GM23338 (cell line): ENCODE data around the gene SFMBT2. TPM values are rescaled to one million over a fixed set of nuclear protein-coding genes. Genes with fewer than 3 reads are reported as not detected.

Experiments used
- ATAC-seq: fragments of 200-7000 bp; cut with Tn5 transposase; 3 replicates; pipeline ENCODE4 v1.9.1; 2020
- DNase-seq: peaks from one replicate; pipeline ENCODE4 v3.0.0-alpha.2; 2015; ENCODE audit warnings: low spot score
- H2AFZ ChIP-seq: fragments of 200-600 bp; sonication (generic); 2 replicates; pipeline ENCODE4 v1.8.0; 2016; ENCODE audit warnings: antibody characterized with exemption, mild to moderate bottlenecking, moderate library complexity
- H3F3A ChIP-seq: fragments of 200-600 bp; sonication (generic); replicated peaks from 2 replicates; pipeline ENCODE4 v1.8.0; 2017; ENCODE audit warnings: antibody characterized with exemption, mixed run types, low read depth
- H3K27ac ChIP-seq: fragments of 200-600 bp; sonication (generic); 2 replicates; pipeline ENCODE4 v1.6.1; 2016; ENCODE audit warnings: low read depth
- H3K27me3 ChIP-seq: fragments of 200-600 bp; sonication (generic); 2 replicates; pipeline ENCODE4 v1.8.0; 2016; ENCODE audit warnings: mild to moderate bottlenecking, mixed run types, moderate library complexity; ENCODE audit not compliant: insufficient read depth
- H3K36me3 ChIP-seq: fragments of 200-600 bp; sonication (generic); 2 replicates; pipeline ENCODE4 v1.8.0; 2016; ENCODE audit warnings: mild to moderate bottlenecking; ENCODE audit not compliant: insufficient read depth
- H3K4me1 ChIP-seq: fragments of 200-600 bp; sonication (generic); 2 replicates; pipeline ENCODE4 v1.8.0; 2016; ENCODE audit warnings: mild to moderate bottlenecking, moderate library complexity; ENCODE audit not compliant: insufficient read depth
- H3K4me2 ChIP-seq: fragments of 200-600 bp; sonication (generic); 2 replicates; pipeline ENCODE4 v1.7.1; 2017; ENCODE audit warnings: mixed run types
- H3K4me3 ChIP-seq: fragments of 200-600 bp; sonication (generic); 2 replicates; pipeline ENCODE4 v1.6.1; 2016; ENCODE audit warnings: mixed run types
- H3K79me2 ChIP-seq: fragments of 200-600 bp; sonication (generic); replicated peaks from 2 replicates; pipeline ENCODE4 v1.8.0; 2017; ENCODE audit warnings: mild to moderate bottlenecking; ENCODE audit not compliant: insufficient read depth
- H3K9me2 ChIP-seq: fragments of 200-600 bp; sonication (generic); 2 replicates; pipeline ENCODE4 v1.8.0; 2017; ENCODE audit not compliant: insufficient read depth
- H4K20me1 ChIP-seq: fragments of 200-600 bp; sonication (generic); replicated peaks from 2 replicates; pipeline ENCODE4 v1.8.0; 2017; ENCODE audit warnings: mild to moderate bottlenecking; ENCODE audit not compliant: insufficient read depth
- H3K27ac Mint-ChIP-seq: 2 replicates; pipeline ENCODE4 v1.8.0; 2020; ENCODE audit warnings: inconsistent platforms, mild to moderate bottlenecking, moderate library complexity, mixed read lengths
- H3K27me3 Mint-ChIP-seq: 3 replicates; pipeline ENCODE4 v1.8.0; 2022; ENCODE audit warnings: low read depth, mild to moderate bottlenecking, moderate library complexity, mixed read lengths, inconsistent platforms; ENCODE audit not compliant: insufficient read depth, poor library complexity
- H3K36me3 Mint-ChIP-seq: 3 replicates; pipeline ENCODE4 v1.8.0; 2021; ENCODE audit warnings: low read depth, mild to moderate bottlenecking, inconsistent platforms, moderate library complexity, mixed read lengths
- H3K4me1 Mint-ChIP-seq: 3 replicates; pipeline ENCODE4 v1.8.0; 2020; ENCODE audit warnings: mild to moderate bottlenecking, inconsistent platforms, mixed read lengths
- H3K4me3 Mint-ChIP-seq: 3 replicates; pipeline ENCODE4 v1.8.0; 2021; ENCODE audit warnings: moderate library complexity, mild to moderate bottlenecking, inconsistent platforms, mixed read lengths
- H3K9me3 Mint-ChIP-seq: 3 replicates; pipeline ENCODE4 v1.8.0; 2020; ENCODE audit warnings: moderate library complexity, mild to moderate bottlenecking, inconsistent platforms, mixed read lengths
- CREB1 ChIP-seq: fragments of 250-450 bp; sonication (Bioruptor Pico); IDR thresholded peaks from 2 replicates; pipeline ENCODE4 v1.5.0; 2020; ENCODE audit warnings: low read depth, mild to moderate bottlenecking, moderate library complexity
- CTCF ChIP-seq, 2 experiments: fragments of 200-600 bp in 1 of 2; sonication (generic) in 1 of 2; conservative IDR thresholded peaks; 2 replicates each; pipeline versions ENCODE4 v1.5.1 to v1.6.1; 2016 to 2017; ENCODE audit warnings: antibody characterized with exemption in 2 of 2, low read depth in 2 of 2, mild to moderate bottlenecking in 2 of 2, moderate library complexity in 1 of 2
- ETS1 ChIP-seq: IDR thresholded peaks from 2 replicates; pipeline ENCODE4 v1.6.1; 2016; ENCODE audit warnings: antibody characterized with exemption
- NANOG ChIP-seq: IDR thresholded peaks from 2 replicates; pipeline ENCODE4 v1.6.1; 2016; ENCODE audit warnings: antibody characterized with exemption, borderline replicate concordance
- POLR2AphosphoS5 ChIP-seq: IDR thresholded peaks from 2 replicates; pipeline ENCODE4 v1.6.1; 2016; ENCODE audit warnings: antibody characterized with exemption, low read depth
- STAT1 ChIP-seq: IDR thresholded peaks from one replicate; pipeline ENCODE4 v1.6.1; 2016; ENCODE audit warnings: antibody characterized with exemption; ENCODE audit not compliant: unreplicated experiment
- ZNF331 ChIP-seq: fragments of 250-450 bp; sonication (Bioruptor Pico); IDR thresholded peaks from 2 replicates; pipeline ENCODE4 v1.5.0; 2020; ENCODE audit warnings: low read depth, mild to moderate bottlenecking, moderate library complexity
- ZNF462 ChIP-seq: fragments of 250-450 bp; sonication (Bioruptor Pico); IDR thresholded peaks from 2 replicates; pipeline ENCODE4 v1.5.0; 2020; ENCODE audit warnings: mild to moderate bottlenecking, moderate library complexity
- polyA plus RNA-seq: library from polyadenylated mRNA; unstranded; fragments of >200 nt; fragmentation: Nextera tagmentation; extraction: Ambion mirVana; gene quantifications from 2 replicates; pipeline ENCODE4 v1.2.1, GENCODE V29; 2016
- total RNA-seq: library from RNA; depleted of rRNA; stranded (reverse); fragments of >200 nt; shearing (Covaris generic); gene quantifications from 2 replicates; pipeline ENCODE4 v1.2.3, GENCODE V29; 2014

SFMBT2 gene
- total and polyA plus RNA-seq, 2 experiments from 2014 or later = 2.7 to 6.7 TPM

GRCh38 chr10:7133958-7134357 lies 276.9 kb downstream of the SFMBT2 start (continued):
- TF ChIP-seq ZNF462 = no peak
- TF ChIP-seq STAT1 = no peak
- no peak for TF ChIP-seq ZNF331
- TF ChIP-seq CREB1 (CRISPR knock-in tag) = no peak

- no peaks in the 10 kb centered on the region for H3K27me3 ChIP-seq
Observed at GRCh38 chr10:7133278-7133677, 277.6 kb downstream of the SFMBT2 start.

More at GRCh38 chr10:7133278-7133677, 277.6 kb downstream of the SFMBT2 start:
- DNase-seq (no peak), ATAC-seq (no peak)
- TF ChIP-seq ETS1 (no peak), ZNF331 (no peak), POLR2AphosphoS5 (no peak), NANOG (no peak), CTCF (conservative IDR thresholded peaks at IDR 0.05; ENCODE audit: low read depth in 2 of 2) (no peak)
- H3K4me1 ChIP-seq = no peaks in the 10 kb centered on the region
- no peak overlapping the region for H3K4me3 Mint-ChIP-seq
- H3K27ac Mint-ChIP-seq = no peak overlapping the region
- H3K4me3 ChIP-seq = no peak overlapping the region
- no peaks in the 10 kb centered on the region for H3K4me1 Mint-ChIP-seq
- H2AFZ ChIP-seq = no peak overlapping the region
- no peaks in the 10 kb centered on the region for H3K36me3 ChIP-seq
- H3K9me3 Mint-ChIP-seq = peaks cover 14% of the 10 kb centered on the region; the same call in 2 of the 3 replicates
- peaks cover 5% of the 10 kb centered on the region for H3K27me3 Mint-ChIP-seq
- no peaks in the 10 kb centered on the region for H3F3A ChIP-seq
- H4K20me1 ChIP-seq = no peaks in the 10 kb centered on the region
- no peaks in the 10 kb centered on the region for H3K79me2 ChIP-seq
- peaks cover 5% of the 10 kb centered on the region; the same call in 1 of the 3 replicates for H3K36me3 Mint-ChIP-seq
- H3K27ac ChIP-seq = no peak overlapping the region
- H3K9me2 ChIP-seq = no peaks in the 10 kb centered on the region
- no peak overlapping the region for H3K4me2 ChIP-seq
